Middle frontal gyrus (tissue), 1 donor: ENCODE results near the gene CLCN7.

Experiments
- DNase-seq: peaks from one replicate; pipeline ENCODE4 v3.0.0-alpha.2; 2015; ENCODE audit warnings: low spot score; ENCODE audit errors: extremely low spot score

Gene CLCN7

DNA sequence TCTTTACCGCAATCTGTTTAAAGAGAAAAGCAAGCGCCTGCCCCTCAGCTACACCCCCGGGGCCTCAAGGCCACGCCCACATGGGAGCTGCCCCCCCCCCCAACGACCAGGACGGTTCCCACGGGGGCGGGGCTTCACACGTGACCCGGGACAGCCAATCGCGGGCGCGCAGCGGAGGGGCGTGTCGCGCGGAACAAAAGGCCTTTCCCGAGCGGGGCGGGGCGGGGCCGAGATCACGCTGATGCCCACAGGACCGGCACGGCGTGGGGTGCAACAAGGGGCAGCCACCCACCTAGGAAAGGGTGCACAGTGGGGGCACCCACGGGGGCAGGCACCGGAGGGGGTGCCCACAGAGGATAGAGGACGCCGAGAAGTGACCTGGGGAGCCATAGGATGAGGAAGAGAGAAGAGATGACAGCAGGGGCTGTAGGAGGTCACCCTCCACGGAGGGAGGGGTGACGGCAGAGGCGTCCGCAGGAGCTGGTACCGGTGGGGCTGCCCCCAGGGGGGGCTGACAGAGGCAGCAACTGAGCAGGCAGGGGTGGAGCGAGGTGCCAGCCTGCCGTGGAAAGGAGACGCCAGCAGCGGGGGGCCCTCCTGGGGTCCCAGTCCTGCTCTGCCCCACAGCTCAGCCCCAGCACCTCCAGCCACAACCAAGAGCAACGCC, 66.5 kb downstream of the CLCN7 start:
- peak; percentile 88 for DNase-seq

DNA sequence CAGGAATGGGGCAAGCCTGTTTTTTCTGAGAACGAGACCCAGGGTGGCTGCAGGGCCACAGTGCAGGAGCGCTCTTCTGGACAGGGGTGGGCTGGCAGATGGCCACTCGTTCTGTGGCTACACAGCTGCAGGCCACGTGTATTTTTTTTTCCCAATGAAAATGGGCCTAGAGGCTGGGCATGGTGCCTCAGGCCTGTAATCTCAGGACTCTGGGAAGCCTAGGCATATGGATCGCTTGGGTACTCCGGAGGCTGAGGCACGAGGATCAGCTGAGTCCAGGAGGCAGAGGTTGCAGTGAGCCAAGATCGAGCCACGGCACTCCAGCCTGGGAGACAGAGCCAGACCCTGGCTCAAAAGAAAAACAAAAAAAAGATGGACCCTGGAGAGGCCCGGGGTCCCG, 67.1 kb downstream of the CLCN7 start:
- no peak for DNase-seq

DNA sequence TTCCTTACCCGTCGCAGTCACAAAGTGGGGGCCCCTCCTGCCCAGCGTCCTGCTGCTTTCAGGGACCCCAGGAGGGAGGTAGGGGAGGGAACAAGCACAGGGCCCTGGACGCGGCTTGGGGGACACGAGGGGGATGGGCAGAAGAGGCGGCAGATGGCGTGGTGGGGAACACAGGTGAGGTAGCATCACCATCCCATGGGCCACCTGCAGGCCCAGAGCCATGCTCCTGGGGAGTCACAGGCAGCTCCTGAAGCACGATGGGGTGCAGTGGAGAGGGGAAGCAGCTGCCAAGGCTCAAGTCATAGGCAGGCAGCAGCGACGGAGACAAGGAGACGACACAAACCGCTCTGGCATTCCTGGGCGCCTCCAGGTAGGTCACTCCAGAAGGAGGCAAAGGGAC, 71.1 kb downstream of the CLCN7 start:
- no peak for DNase-seq

DNA sequence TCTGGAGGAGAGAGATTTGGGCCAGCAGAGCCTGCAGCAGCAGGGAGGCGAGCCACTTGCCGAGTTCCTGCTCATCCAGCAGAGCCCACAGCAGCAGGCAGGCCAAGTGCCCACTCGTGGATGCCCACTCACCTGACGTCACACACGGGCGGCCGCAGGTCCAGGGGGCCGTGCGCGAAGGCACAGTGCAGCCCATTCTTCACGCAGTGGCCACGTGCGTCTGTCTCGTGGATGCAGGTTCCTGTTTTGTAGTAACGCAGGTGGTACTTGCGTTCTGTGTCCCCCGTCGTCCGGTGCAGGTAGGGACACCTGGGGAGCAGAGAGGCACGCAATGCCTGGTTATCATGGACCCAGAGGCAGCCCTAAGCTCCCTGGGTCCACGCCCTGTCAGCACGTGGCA, 71.8 kb downstream of the CLCN7 start:
- no peak for DNase-seq

DNA sequence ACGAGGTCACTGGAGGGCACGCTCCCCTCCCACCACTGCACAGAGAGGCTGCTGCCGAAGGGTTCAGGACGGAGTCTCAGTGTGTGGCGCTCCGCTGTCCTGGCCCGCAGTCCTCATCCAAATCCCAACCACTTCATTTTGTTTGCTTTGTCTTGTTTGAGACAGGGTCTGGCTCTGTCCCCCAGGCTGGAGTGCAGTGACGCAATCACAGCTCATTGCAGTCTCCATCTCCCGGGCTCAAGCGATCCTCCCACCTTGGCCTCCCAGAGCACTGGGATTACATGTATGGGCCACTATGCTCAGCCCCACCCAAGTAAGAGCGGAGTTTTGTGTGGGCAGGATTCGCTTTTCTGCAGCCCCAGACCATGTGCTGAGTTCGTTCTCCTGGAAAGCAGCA, 73.1 kb downstream of the CLCN7 start:
- DNase-seq = no peak

DNA sequence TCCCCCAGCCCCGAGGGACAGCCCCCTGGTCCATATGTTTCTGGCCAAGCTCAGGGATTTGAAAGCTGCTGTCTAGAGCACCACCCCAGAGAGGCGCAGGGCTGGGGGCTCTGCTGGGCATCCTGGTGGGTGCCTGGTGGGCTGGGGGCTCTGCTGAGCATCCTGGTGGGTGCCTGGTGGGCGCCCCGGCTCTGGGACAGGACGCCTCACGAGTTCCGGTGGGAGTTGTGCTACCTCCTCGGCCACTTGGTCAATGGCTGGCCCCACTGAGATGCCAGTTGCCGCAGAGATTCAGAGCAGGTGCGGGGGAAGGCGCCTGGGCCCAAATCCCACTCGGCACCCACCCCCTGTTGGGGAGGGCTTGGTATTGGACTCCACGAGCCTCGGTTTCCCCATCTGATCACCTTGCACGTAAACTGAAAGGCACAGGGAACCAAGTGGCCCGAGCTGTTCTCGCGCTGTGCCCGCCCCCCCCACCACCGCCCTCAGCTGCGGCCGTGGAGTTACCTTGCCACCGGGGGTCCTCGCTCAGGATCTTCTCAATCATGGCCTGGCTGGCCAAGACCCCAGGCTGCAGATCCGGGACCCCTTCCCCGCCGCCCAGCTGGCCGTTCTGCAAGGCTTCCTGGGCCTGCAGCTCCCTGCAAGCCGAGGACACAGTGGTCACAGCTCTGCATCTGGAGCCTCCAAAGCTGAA, 73.6 kb downstream of the CLCN7 start:
- DNase-seq = no peak

DNA sequence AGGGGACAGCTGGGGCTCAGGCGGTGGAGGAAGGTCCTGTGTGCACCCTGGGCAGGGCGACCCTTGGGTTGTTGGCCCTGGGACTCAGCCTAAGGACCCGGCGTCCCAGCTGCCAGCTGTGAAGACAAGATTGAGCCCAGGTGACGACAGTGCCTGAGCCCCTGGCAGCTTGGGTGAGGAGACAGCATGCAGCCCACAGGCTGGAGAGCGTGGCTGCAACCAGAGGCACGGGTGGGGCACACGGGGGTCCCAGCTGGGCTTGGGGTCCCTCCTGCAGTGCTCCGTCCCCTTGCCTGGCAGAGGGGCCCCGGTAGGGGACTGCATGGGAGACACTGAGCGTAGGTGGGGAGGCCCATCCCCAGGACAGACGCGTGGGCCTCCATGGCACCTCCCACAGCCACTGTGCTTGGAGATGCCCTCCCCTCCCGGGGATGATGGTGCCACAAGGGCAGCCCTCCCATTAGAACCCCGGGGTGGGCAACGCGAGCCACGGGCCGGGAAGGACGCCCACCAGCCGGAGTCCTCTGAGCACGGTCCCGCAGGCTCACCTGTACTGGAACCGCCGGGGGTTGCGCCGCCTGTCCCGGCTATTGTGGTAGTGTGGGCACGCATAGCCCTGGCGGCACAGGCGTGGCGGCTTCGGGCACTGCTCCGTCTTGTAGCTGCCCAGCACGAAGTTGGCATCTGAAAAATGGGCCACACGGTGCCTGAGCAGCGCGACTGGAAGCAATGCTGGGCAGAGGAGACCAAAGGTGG, 75.8 kb downstream of the CLCN7 start:
- no peak for DNase-seq

DNA sequence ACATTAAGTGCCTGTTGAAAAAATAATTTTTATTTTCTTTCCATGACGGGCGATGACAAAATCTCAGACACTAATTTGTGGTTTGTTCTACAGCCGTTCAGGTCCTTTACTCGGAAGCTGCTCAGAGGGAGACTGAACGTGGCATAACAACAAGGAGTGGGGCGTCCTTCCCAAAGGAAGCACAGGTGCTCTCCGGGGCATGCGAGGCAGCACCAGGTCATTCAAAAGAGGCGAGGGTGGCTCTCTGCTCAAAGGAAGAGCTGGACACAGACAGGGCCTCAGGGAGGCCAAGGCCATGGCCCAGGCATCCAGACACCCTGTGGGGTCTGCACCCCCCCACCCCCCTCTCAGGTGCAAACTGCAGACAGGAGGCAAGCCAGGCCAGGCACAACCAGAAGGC, 76.5 kb downstream of the CLCN7 start:
- DNase-seq = no peak

DNA sequence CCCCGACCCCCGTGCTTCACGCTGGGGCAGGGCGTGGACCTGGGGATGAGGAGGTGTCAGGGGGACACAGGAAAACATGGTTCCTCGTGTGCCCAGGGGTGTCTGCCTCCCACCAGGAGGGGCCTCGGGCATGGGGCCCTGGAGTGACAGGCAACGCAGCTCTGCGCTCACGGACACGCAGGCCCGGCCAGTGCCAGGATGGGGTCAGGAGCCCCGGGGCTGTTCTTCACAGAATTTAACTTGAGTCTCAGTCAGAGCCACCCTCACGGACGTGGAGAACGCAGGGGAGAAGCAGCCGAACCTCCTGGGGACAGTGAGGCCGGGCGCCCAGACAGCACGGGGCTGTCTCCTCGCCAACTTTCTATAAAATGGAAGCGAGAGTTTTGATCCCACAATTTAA, 77.0 kb downstream of the CLCN7 start:
- DNase-seq = no peak

DNA sequence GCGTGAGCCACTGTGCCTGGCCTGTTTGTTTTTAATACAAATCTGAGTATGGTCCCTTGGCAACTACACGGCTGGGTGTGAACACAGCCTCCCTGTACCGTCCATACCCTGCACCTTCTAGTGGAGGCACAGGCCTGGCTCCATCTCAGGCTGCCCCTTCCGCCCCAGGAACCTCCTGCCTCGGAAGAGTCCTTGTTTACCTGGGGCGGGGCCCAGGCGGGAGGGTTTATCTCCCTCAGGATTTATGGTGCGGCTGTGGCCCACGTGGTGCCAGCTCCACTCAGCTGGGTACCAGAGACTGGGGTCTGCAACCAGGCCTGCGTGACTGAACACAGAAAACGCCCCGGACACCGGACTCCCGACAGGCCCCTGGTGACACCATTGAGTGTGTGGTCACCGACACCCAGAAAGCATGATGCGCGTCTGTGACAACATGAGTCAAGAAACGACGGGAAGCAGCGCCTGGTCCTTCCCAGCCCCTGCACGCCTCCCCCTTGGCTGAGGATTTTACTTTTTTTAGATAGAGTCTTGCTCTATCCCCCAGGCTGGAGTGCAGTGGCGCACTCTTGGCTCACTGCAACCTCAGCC, 79.3 kb downstream of the CLCN7 start:
- no peak for DNase-seq
